Endothelial cell of umbilical vein (primary cell): ENCODE data around the gene UBASH3B. TPM values are rescaled to one million over a fixed set of nuclear protein-coding genes. Genes with fewer than 3 reads are reported as not detected.

Experiments
- BruUV-seq: library from RNA; stranded (reverse); fragments of 400-500 nt; replicated peaks from 2 replicates; lab custom pipeline; 2021; lab: Mats Ljungman, UMichigan
- CTCF ChIA-PET: fragments of 300-600, 350-600 bp; sonication (Branson Sonifier 250); formaldehyde crosslinking; loops from one replicate; lab custom pipeline; 2021; ENCODE audit warnings: antibody characterized with exemption, inconsistent platforms; lab: Charles Lee
- POLR2A ChIA-PET: fragments of 300-600, 350-600 bp; sonication (Branson Sonifier 250); formaldehyde crosslinking; loops from one replicate; lab custom pipeline; 2021; ENCODE audit warnings: antibody characterized with exemption, inconsistent platforms; lab: Charles Lee
- DNase-seq: peaks from one replicate; pipeline ENCODE4 v3.0.0-alpha.2; 2011; ENCODE audit warnings: low read depth, low spot score
- FAIRE-seq: peaks from 2 replicates; lab custom pipeline; 2011; peaks lifted over from hg19 to GRCh38; lab: Jason Lieb, UNC
- H2AFZ ChIP-seq: 2 replicates; pipeline ENCODE4 v1.6.0; 2012; ENCODE audit warnings: low read depth, low read length, control low read depth, inconsistent platforms
- H3K27ac ChIP-seq: 2 replicates; pipeline ENCODE4 v1.5.1; 2011; ENCODE audit warnings: low read depth, mild to moderate bottlenecking, control low read depth, low read length, moderate library complexity; ENCODE audit not compliant: insufficient read depth
- H3K27me3 ChIP-seq, 2 experiments: 2 replicates each; pipeline versions ENCODE4 v1.6.0 to v1.6.1; 2011; ENCODE audit warnings: low read length in 2 of 2, mixed read lengths in 1 of 2; ENCODE audit not compliant: control insufficient read depth in 2 of 2, insufficient read depth in 2 of 2
- H3K36me3 ChIP-seq, 2 experiments: 2 replicates in 1 of 2; 3 replicates in 1 of 2; pipeline ENCODE4 v1.5.1; 2011; ENCODE audit warnings: low read length in 2 of 2, mild to moderate bottlenecking in 1 of 2, moderate library complexity in 1 of 2; ENCODE audit not compliant: control insufficient read depth in 2 of 2, insufficient read depth in 2 of 2; ENCODE audit errors: extremely low read depth in 1 of 2
- H3K4me1 ChIP-seq: 3 replicates; pipeline ENCODE4 v1.5.1; 2011; ENCODE audit warnings: mild to moderate bottlenecking, low read length; ENCODE audit not compliant: control insufficient read depth, insufficient read depth; ENCODE audit errors: extremely low read depth
- H3K4me2 ChIP-seq: 2 replicates; pipeline ENCODE4 v1.6.1; 2011; ENCODE audit warnings: low read length, control low read depth, mixed read lengths; ENCODE audit not compliant: insufficient read depth
- H3K4me3 ChIP-seq, 3 experiments: fragments of 200-600 bp in 1 of 3; sonication (generic), shearing (Covaris generic) in 1 of 3; replicated peaks in 1 of 3; 2 replicates each; pipeline ENCODE4 v1.5.1; 2011 to 2016; ENCODE audit warnings: control low read depth in 3 of 3, low read length in 3 of 3, mild to moderate bottlenecking in 2 of 3, inconsistent platforms in 1 of 3, low read depth in 1 of 3, moderate library complexity in 1 of 3; ENCODE audit not compliant: insufficient read depth in 1 of 3
- H3K79me2 ChIP-seq: 2 replicates; pipeline ENCODE4 v1.6.0; 2012; ENCODE audit warnings: low read length, inconsistent platforms; ENCODE audit not compliant: control insufficient read depth, insufficient read depth
- H3K9ac ChIP-seq: replicated peaks from 2 replicates; pipeline ENCODE3; 2011; ENCODE audit warnings: low read length, control low read depth; ENCODE audit not compliant: insufficient read depth; ENCODE audit errors: extremely low read depth
- H3K9me1 ChIP-seq: replicated peaks from 3 replicates; pipeline ENCODE4 v1.6.0; 2011; ENCODE audit warnings: mild to moderate bottlenecking, low read length; ENCODE audit not compliant: control insufficient read depth, insufficient read depth; ENCODE audit errors: extremely low read depth
- H3K9me3 ChIP-seq: replicated peaks from 2 replicates; pipeline ENCODE4 v1.5.1; 2012; ENCODE audit warnings: low read length, inconsistent platforms; ENCODE audit not compliant: control insufficient read depth, insufficient read depth
- H4K20me1 ChIP-seq: replicated peaks from 2 replicates; pipeline ENCODE3; 2011; ENCODE audit warnings: mild to moderate bottlenecking, low read length; ENCODE audit not compliant: control insufficient read depth, insufficient read depth; ENCODE audit errors: extremely low read depth
- CTCF ChIP-seq, 2 donors: IDR thresholded peaks; 1 replicate in 1 of 2; 2 replicates in 1 of 2; pipeline ENCODE4 v1.5.1; 2011; ENCODE audit warnings: low read length in 2 of 2, mild to moderate bottlenecking in 2 of 2, moderate library complexity in 2 of 2, control low read depth in 1 of 2, inconsistent platforms in 1 of 2, low read depth in 1 of 2; ENCODE audit not compliant: insufficient read depth in 1 of 2; ENCODE audit errors: extremely low read depth in 1 of 2
- EZH2 ChIP-seq: IDR thresholded peaks from 2 replicates; pipeline ENCODE4 v1.6.1; 2012; ENCODE audit warnings: borderline replicate concordance, low read depth, mild to moderate bottlenecking, moderate library complexity, low read length, inconsistent platforms; ENCODE audit not compliant: severe bottlenecking
- FOS ChIP-seq: IDR thresholded peaks from 2 replicates; pipeline ENCODE4 v1.6.1; 2011; ENCODE audit warnings: mild to moderate bottlenecking, low read length, moderate library complexity, borderline replicate concordance; ENCODE audit not compliant: insufficient read depth
- GATA2 ChIP-seq: IDR thresholded peaks from 2 replicates; pipeline ENCODE4 v1.7.0; 2011; ENCODE audit warnings: low read depth, mild to moderate bottlenecking, moderate library complexity, mixed read lengths, low read length; ENCODE audit not compliant: insufficient read length, insufficient read depth
- JUN ChIP-seq: IDR thresholded peaks from 2 replicates; pipeline ENCODE4 v1.6.1; 2011; ENCODE audit warnings: borderline replicate concordance, low read depth; ENCODE audit not compliant: insufficient read length, insufficient read depth
- MAX ChIP-seq: IDR thresholded peaks from 2 replicates; pipeline ENCODE4 v1.6.1; 2011; ENCODE audit not compliant: insufficient read depth, insufficient read length
- MYC ChIP-seq: IDR thresholded peaks from one replicate; pipeline ENCODE4 v1.6.1; 2011; ENCODE audit warnings: mild to moderate bottlenecking, low read depth, low read length
- POLR2A ChIP-seq: IDR thresholded peaks from 2 replicates; pipeline ENCODE4 v1.6.1; 2012; ENCODE audit warnings: low read depth, mild to moderate bottlenecking, control low read depth, low read length
- POLR2AphosphoS5 ChIP-seq: IDR thresholded peaks from 2 replicates; pipeline ENCODE4 v1.6.1; 2012; ENCODE audit warnings: low read depth, mild to moderate bottlenecking, control low read depth, low read length, moderate library complexity; ENCODE audit not compliant: insufficient read depth
- dilution Hi-C: fragments of 300-500 bp; cut with MboI; formaldehyde crosslinking; loops from one replicate; pipeline ENCODE4 v1.15.0; 2019; ENCODE audit warnings: low sequenced_read_pairs; ENCODE audit not compliant: extremely low pct_ligation_motif_present
- intact Hi-C: fragments of 100-400 bp; cut with micrococcal nuclease; formaldehyde crosslinking; loops from one replicate; pipeline ENCODE4 v1.10.0; 2022
- polyA plus RNA-seq, 4 experiments: library from polyadenylated mRNA; depleted of rRNA in 3 of 4; stranded (reverse) in 3 of 4; unstranded in 1 of 4; fragments of >200 nt; gene quantifications; 2 replicates each; pipeline versions ENCODE4 v1.2.1 to v1.2.3, GENCODE V29; 2011 to 2012; ENCODE audit warnings: missing spikeins in 1 of 4
- total RNA-seq: library from RNA; stranded (reverse); gene quantifications from 2 replicates; pipeline ENCODE4 v1.2.3, GENCODE V29; 2021

UBASH3B gene
- total and polyA plus RNA-seq, 2 donors (not counting 3 experiments of a cell fraction or from before 2014, with no cell fraction given): 23.7 to 38.1 TPM

GRCh38 chr11:122851366-122851966 lies 195.9 kb downstream of the UBASH3B start:
- H2AFZ ChIP-seq: no peak overlapping the region
- FAIRE-seq (no peak), DNase-seq (no peak)
- H3K4me1 ChIP-seq: no peaks in the 10 kb centered on the region
- TF ChIP-seq GATA2: no peak
- TF ChIP-seq MAX: no peak
- no peak for TF ChIP-seq POLR2AphosphoS5
- no peak for TF ChIP-seq FOS
- no peak for TF ChIP-seq POLR2A
- no peak for TF ChIP-seq CTCF (IDR thresholded peaks at IDR 0.05; ENCODE audit: extremely low read depth in 1 of 2, insufficient read depth in 1 of 2, low read depth in 1 of 2, low read length in 2 of 2)
- no peak for TF ChIP-seq MYC
- TF ChIP-seq JUN: no peak
- TF ChIP-seq EZH2: no peak
- intact Hi-C loops: no loop called here
- CTCF ChIA-PET: interaction anchor here (0.6 to 16.0 kb wide), 11 partner anchors 13 to 271 kb away, joined by 3 to 720 read pairs (median 15); no protein-coding TSS in a partner anchor
- H3K36me3 ChIP-seq: no peaks in the 10 kb centered on the region
- H3K9ac ChIP-seq: no peak overlapping the region
- H3K4me3 ChIP-seq: no peak overlapping the region
- H3K27ac ChIP-seq: no peak overlapping the region
- peaks cover 0 to 3% of the 10 kb centered on the region in 2 experiments for H3K27me3 ChIP-seq
- no peak overlapping the region for H3K4me2 ChIP-seq
- H3K79me2 ChIP-seq: no peaks in the 10 kb centered on the region
- no peaks in the 10 kb centered on the region for H3K9me3 ChIP-seq
- H3K9me1 ChIP-seq: no peaks in the 10 kb centered on the region
- no peaks in the 10 kb centered on the region for H4K20me1 ChIP-seq
- dilution Hi-C loops: no loop called here
- BruUV-seq: no TSS peak
- POLR2A ChIA-PET: no interaction called here
